Activated T-helper 17 cell treated with anti-CD3 and anti-CD28 coated beads, Interleukin-2, amount 50 U/mL, for 72 hours (primary cell): ENCODE results near the gene ERICH3. TPM values are rescaled to one million over a fixed set of nuclear protein-coding genes. Genes with fewer than 3 reads are reported as not detected.

Source experiments
- ATAC-seq: fragments of 150-1000 bp; cut with Tn5 transposase; replicated peaks from 2 replicates; pipeline ENCODE4 v1.10.0; 2021; ENCODE audit warnings: mild to moderate bottlenecking, moderate library complexity
- H3K27ac Mint-ChIP-seq: one replicate; pipeline ENCODE4 v1.8.0; 2022; ENCODE audit warnings: mixed read lengths
- H3K27me3 Mint-ChIP-seq: one replicate; pipeline ENCODE4 v1.8.0; 2022; ENCODE audit warnings: mixed read lengths
- H3K36me3 Mint-ChIP-seq: one replicate; pipeline ENCODE4 v1.8.0; 2022; ENCODE audit warnings: low read depth, mild to moderate bottlenecking, mixed read lengths
- H3K4me1 Mint-ChIP-seq: one replicate; pipeline ENCODE4 v1.8.0; 2022; ENCODE audit warnings: mixed read lengths
- H3K4me3 Mint-ChIP-seq: one replicate; pipeline ENCODE4 v1.8.0; 2022; ENCODE audit warnings: mild to moderate bottlenecking, mixed read lengths
- H3K9me3 Mint-ChIP-seq: one replicate; pipeline ENCODE4 v1.8.0; 2022; ENCODE audit warnings: mixed read lengths
- total RNA-seq, 2 donors: library from RNA; stranded (reverse); gene quantifications; one replicate each; pipeline ENCODE4 v1.2.3, GENCODE V29; 2022

Gene ERICH3
- total RNA-seq, 2 donors from 2014 or later, result not detected

DNA sequence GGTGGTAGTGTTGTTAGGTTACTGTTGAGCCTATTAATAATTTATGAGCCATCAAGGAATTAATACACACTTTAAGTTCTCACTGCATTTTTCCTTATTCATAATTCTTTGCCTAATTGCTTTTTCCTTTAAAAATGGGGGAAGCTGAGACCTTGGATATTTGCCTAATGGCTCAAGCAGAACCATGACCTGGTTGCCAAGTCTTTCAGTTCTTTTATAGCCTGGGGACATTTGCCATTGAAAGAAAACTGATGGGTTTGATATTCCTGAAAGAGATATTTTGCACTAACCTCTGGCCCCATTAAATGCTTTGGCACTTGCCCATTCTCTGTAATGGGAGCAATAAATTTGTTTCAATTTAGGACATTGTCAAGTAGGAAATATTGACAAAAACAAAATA is 142.7 kb downstream of the ERICH3 start:
- Mint-ChIP-seq H3K4me1 (no peaks in the 10 kb centered on the region), H3K36me3 (no peaks in the 10 kb centered on the region), H3K27me3 (peaks cover 6% of the 10 kb centered on the region), H3K27ac (no peak overlapping the region), H3K9me3 (no peaks in the 10 kb centered on the region), H3K4me3 (no peak overlapping the region)
- no peak for ATAC-seq

DNA sequence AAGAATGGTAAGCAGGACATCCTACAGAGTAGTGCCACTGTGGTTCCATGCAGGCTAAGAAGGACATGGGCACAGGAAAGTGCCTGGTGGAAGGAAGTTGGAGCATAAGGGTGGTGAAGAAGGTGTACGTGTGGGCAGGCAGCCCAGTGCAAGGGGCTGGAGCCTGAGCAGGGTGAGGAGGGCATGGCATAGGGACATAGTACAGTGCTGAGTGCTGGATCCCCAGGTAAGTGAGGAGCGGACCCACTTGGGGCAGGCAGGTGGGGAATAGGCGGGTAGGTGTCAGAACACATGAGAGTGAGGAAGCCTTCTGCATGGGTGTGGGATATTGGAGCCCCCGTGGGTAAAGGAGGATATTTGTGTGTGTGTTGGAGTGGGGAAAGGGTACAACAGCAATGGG is 145.5 kb downstream of the ERICH3 start:
- H3K27me3 Mint-ChIP-seq, result peaks cover 9% of the 10 kb centered on the region
- H3K36me3 Mint-ChIP-seq, result no peaks in the 10 kb centered on the region
- no peak for ATAC-seq
- no peaks in the 10 kb centered on the region for H3K4me1 Mint-ChIP-seq
- no peak overlapping the region for H3K27ac Mint-ChIP-seq
- no peaks in the 10 kb centered on the region for H3K9me3 Mint-ChIP-seq
- no peak overlapping the region for H3K4me3 Mint-ChIP-seq

DNA sequence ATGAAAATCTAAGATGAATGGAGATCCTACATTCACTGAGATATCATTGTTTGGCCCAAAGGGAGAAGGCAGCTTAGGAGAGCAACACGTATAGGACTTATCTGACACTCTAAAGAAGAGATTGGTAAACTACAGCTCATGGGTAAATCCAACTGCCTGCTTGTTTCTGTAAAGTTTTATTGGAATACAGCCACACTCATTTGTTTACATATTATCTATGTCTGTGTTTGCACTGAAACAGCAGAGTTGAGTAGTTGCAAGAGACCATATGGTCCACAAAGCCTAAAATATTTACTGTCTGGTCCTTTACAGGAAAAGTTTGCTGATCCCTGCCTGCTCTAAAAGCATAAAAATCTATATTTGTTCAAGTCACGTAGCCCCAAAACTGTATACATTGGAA is 146.9 kb downstream of the ERICH3 start:
- Mint-ChIP-seq H3K27ac (no peak overlapping the region), H3K4me1 (no peaks in the 10 kb centered on the region), H3K27me3 (peaks cover 18% of the 10 kb centered on the region), H3K36me3 (no peaks in the 10 kb centered on the region), H3K4me3 (no peak overlapping the region), H3K9me3 (no peaks in the 10 kb centered on the region)
- no peak for ATAC-seq

DNA sequence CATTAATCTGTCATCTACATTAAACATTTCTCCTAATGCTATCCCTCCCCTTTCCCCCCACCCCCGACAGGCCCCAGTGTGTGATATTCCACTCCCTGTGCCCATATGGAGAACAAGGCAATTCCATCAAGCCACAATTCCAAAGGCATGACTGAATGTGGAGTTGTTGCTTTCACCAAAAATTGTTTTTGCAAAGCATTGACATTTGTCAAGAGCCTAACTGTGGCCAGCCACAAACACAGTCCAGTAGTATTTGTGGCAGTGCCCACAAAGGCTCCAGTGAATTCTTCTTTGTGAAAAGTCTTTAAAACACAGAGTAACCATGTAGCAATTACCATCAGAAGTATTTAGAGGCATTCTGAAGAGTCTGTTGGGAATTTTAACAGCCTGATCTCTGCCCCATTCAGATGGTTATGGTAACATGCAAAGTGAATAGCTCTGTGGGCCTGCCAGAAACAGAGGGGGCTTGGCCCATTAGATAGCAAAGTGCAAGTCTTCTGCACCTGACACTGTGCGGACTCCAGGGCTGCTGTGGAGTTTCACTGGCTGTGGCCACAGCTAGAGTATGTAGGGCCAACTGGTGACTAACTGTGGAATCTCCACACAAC is 149.6 kb downstream of the ERICH3 start:
- H3K27ac Mint-ChIP-seq, result no peak overlapping the region
- H3K36me3 Mint-ChIP-seq, result no peaks in the 10 kb centered on the region
- H3K9me3 Mint-ChIP-seq, result no peaks in the 10 kb centered on the region
- H3K27me3 Mint-ChIP-seq, result peaks cover 27% of the 10 kb centered on the region
- ATAC-seq, result no peak
- no peak overlapping the region for H3K4me3 Mint-ChIP-seq
- H3K4me1 Mint-ChIP-seq, result no peaks in the 10 kb centered on the region

DNA sequence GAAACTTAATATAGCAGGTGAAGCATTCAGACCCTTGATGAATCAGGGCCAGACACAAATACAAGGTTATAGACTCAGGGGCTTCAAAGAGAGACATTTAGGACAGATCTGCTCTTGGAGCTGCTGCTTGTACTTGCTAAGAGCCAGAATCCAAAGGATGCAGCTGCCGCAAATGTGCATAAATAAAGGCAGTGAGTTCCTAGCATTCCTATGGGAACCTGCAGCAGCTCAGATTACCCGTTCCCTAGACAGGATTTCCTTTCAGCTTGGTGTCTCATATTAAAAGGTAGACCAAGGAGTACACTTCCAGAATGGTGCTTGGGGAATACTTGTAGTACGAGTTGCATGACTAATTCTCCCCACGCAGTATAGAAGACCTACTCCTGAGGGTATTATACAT is 151.4 kb downstream of the ERICH3 start:
- Mint-ChIP-seq H3K27ac (no peak overlapping the region), H3K27me3 (peaks cover 24% of the 10 kb centered on the region), H3K9me3 (no peaks in the 10 kb centered on the region), H3K36me3 (no peaks in the 10 kb centered on the region), H3K4me1 (no peaks in the 10 kb centered on the region), H3K4me3 (no peak overlapping the region)
- ATAC-seq, result no peak

Other genes with a start within 250 kb of the ERICH3 start
- gene LRRC53, start 161.2 kb downstream of the ERICH3 start, total RNA-seq, result not detected
- gene CRYZ, start 59.3 kb upstream of the ERICH3 start, total RNA-seq, result 10 to 100 TPM; 47.7 to 56.5 TPM
- 10 to 100 TPM; 27.9 to 37.3 TPM for gene TYW3, start 59.4 kb upstream of the ERICH3 start, total RNA-seq